NCI-H345 treated with DMSO at 0.1 percent for 48 hours (cell line): ENCODE measurements around the gene ALOX5AP.
"Not testable (repeated sequence)": the region's sequence is repeated elsewhere in the genome, so short reads cannot be mapped to it uniquely, and the experiment has no call there.

Experiments
- DNase-seq: peaks from one replicate; lab custom pipeline; 2025; ENCODE audit not compliant: unreplicated experiment; lab: John Stamatoyannopoulos, UW

ALOX5AP gene

GRCh38 chr13:30737511-30738337 is 2.4 kb downstream of the ALOX5AP start:
- DNase-seq = no peak

GRCh38 chr13:30738526-30739236 is 3.3 kb downstream of the ALOX5AP start:
- DNase-seq = no peak

GRCh38 chr13:30739237-30739528 is 3.8 kb downstream of the ALOX5AP start:
- DNase-seq = no peak

GRCh38 chr13:30739761-30740642 is 4.7 kb downstream of the ALOX5AP start:
- DNase-seq = no peak

- no peak for DNase-seq
Observed at GRCh38 chr13:30742901-30743300, 7.6 kb downstream of the ALOX5AP start.

GRCh38 chr13:30743319-30744055 is 8.1 kb downstream of the ALOX5AP start:
- DNase-seq = no peak

GRCh38 chr13:30744056-30744680 is 8.8 kb downstream of the ALOX5AP start:
- no peak for DNase-seq

- no peak for DNase-seq
Observed at GRCh38 chr13:30744681-30745077, 9.3 kb downstream of the ALOX5AP start.

GRCh38 chr13:30745906-30746686 is 10.8 kb downstream of the ALOX5AP start:
- no peak for DNase-seq

GRCh38 chr13:30746791-30747190 is 11.4 kb downstream of the ALOX5AP start:
- no peak for DNase-seq

- DNase-seq = not testable (repeated sequence)
Observed at GRCh38 chr13:30747845-30748244, 12.5 kb downstream of the ALOX5AP start.

- DNase-seq = no peak
Observed at GRCh38 chr13:30748717-30749116, 13.4 kb downstream of the ALOX5AP start.

- no peak for DNase-seq
Observed at GRCh38 chr13:30750036-30750435, 14.7 kb downstream of the ALOX5AP start.

GRCh38 chr13:30751183-30751933 is 16.0 kb downstream of the ALOX5AP start:
- DNase-seq = no peak

GRCh38 chr13:30752201-30752797 is 17.0 kb downstream of the ALOX5AP start:
- DNase-seq = no peak

- DNase-seq = no peak
Observed at GRCh38 chr13:30753030-30753616, 17.8 kb downstream of the ALOX5AP start.

- DNase-seq = no peak
Observed at GRCh38 chr13:30755678-30756077, 20.3 kb downstream of the ALOX5AP start.
